ENCODE data around the gene ESRRA. TPM values are rescaled to one million over a fixed set of nuclear protein-coding genes. Genes with fewer than 3 reads are reported as not detected.

Gene ESRRA
- total and polyA plus RNA-seq, 9 of the 15 experiments (the other 6 are each of a cell fraction or from before 2014, with no cell fraction given), result 0.27 to 89.7 (median 23.7) TPM

GRCh38 chr11:64269540-64270220 is 35.6 kb upstream of the ESRRA start (continued):
- TF ChIP-seq, protein P1, sequence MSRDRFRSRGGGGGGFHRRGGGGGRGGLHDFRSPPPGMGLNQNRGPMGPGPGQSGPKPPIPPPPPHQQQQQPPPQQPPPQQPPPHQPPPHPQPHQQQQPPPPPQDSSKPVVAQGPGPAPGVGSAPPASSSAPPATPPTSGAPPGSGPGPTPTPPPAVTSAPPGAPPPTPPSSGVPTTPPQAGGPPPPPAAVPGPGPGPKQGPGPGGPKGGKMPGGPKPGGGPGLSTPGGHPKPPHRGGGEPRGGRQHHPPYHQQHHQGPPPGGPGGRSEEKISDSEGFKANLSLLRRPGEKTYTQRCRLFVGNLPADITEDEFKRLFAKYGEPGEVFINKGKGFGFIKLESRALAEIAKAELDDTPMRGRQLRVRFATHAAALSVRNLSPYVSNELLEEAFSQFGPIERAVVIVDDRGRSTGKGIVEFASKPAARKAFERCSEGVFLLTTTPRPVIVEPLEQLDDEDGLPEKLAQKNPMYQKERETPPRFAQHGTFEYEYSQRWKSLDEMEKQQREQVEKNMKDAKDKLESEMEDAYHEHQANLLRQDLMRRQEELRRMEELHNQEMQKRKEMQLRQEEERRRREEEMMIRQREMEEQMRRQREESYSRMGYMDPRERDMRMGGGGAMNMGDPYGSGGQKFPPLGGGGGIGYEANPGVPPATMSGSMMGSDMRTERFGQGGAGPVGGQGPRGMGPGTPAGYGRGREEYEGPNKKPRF (IDR thresholded peaks at IDR 0.05; ENCODE audit: low read depth, low read length), result no peak
- peak; percentile 43 to 49; a peak in 1 of 4 replicates for TF ChIP-seq ETV6 (IDR thresholded peaks at IDR 0.05; ENCODE audit: borderline replicate concordance in 1 of 2, low read depth in 2 of 2, low read length in 1 of 2)
- 0 out of 2 replicates have a peak, but pooled peaks have one; percentile 65 for TF ChIP-seq ETV6 (CRISPR knock-in tag; IDR thresholded peaks at IDR 0.05; ENCODE audit: borderline replicate concordance)
- TF ChIP-seq CHCHD3 (CRISPR knock-in tag; IDR thresholded peaks at IDR 0.05), result peak; percentile 44; the same call in 1 of the 2 replicates
- no peak for TF ChIP-seq RBM14 (IDR thresholded peaks at IDR 0.05; ENCODE audit: borderline replicate concordance, insufficient read depth, low read depth, low read length)
- TF ChIP-seq ZNF445 (CRISPR knock-in tag; IDR thresholded peaks at IDR 0.05; ENCODE audit: low read depth), result no peak
- peak; percentile 14 for TF ChIP-seq SP2 (IDR thresholded peaks at IDR 0.05; ENCODE audit: extremely low read depth, low read depth, low read length, poor library complexity, severe bottlenecking)
- TF ChIP-seq KAT7 (CRISPR knock-in tag; IDR thresholded peaks at IDR 0.05; ENCODE audit: borderline replicate concordance), result peak; percentile 70; the same call in 1 of the 2 replicates
- no peak; the same call in 1 of the 2 replicates for TF ChIP-seq STAT5A (IDR thresholded peaks at IDR 0.05; ENCODE audit: borderline replicate concordance, low read length)
- no peak for TF ChIP-seq ZNF23 (CRISPR knock-in tag; IDR thresholded peaks at IDR 0.05)
- TF ChIP-seq C11orf30 (IDR thresholded peaks at IDR 0.05; ENCODE audit: low read depth), result peak; percentile 66; the same call in 1 of the 2 replicates
- TF ChIP-seq ERF (CRISPR knock-in tag; IDR thresholded peaks at IDR 0.05), result peak; percentile 74
- TF ChIP-seq DEAF1 (CRISPR knock-in tag; IDR thresholded peaks at IDR 0.05), result peak; percentile 33
- TF ChIP-seq NRF1 (conservative IDR thresholded peaks at IDR 0.05 in 1 of 2, IDR thresholded peaks at IDR 0.05 in 1 of 2), result peak; percentile 95 to 96
- peak; percentile 44; the same call in 1 of the 2 replicates for TF ChIP-seq ZNF583 (CRISPR knock-in tag; IDR thresholded peaks at IDR 0.05)
- no peak for TF ChIP-seq PCBP1 (IDR thresholded peaks at IDR 0.05; ENCODE audit: low read depth, low read length, poor library complexity, severe bottlenecking)
- TF ChIP-seq RBFOX2 (IDR thresholded peaks at IDR 0.05; ENCODE audit: low read depth, low read length), result peak; percentile 97
- peak; percentile 26 for TF ChIP-seq SUPT5H (IDR thresholded peaks at IDR 0.05)
- TF ChIP-seq GABPA (tag; conservative IDR thresholded peaks at IDR 0.05; ENCODE audit: low read depth), result peak; percentile 99
- TF ChIP-seq SP1 (CRISPR knock-in tag; IDR thresholded peaks at IDR 0.05), result peak; percentile 98
- TF ChIP-seq, protein P2, sequence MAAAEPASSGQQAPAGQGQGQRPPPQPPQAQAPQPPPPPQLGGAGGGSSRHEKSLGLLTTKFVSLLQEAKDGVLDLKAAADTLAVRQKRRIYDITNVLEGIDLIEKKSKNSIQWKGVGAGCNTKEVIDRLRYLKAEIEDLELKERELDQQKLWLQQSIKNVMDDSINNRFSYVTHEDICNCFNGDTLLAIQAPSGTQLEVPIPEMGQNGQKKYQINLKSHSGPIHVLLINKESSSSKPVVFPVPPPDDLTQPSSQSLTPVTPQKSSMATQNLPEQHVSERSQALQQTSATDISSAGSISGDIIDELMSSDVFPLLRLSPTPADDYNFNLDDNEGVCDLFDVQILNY (CRISPR knock-in tag; IDR thresholded peaks at IDR 0.05), result no peak; the same call in 1 of the 2 replicates
- no peak for TF ChIP-seq DACH1 (IDR thresholded peaks at IDR 0.05; ENCODE audit: partially characterized antibody)
- TF ChIP-seq ZFP1 (CRISPR knock-in tag; IDR thresholded peaks at IDR 0.05), result peak; percentile 29; the same call in 1 of the 2 replicates
